KG1 (cell line): ENCODE measurements around the gene MRLN.
"Not testable (repeated sequence)": the region's sequence is repeated elsewhere in the genome, so short reads cannot be mapped to it uniquely, and the experiment has no call there.

Experiments
- DNase-seq: peaks from one replicate; lab custom pipeline; 2025; lab: John Stamatoyannopoulos, UW

MRLN gene

GRCh38 chr10:59745163-59745650 lies 8.0 kb downstream of the MRLN start:
- no peak for DNase-seq

- DNase-seq = not testable (repeated sequence)
These were observed 8.5 kb downstream of the MRLN start for GRCh38 chr10:59744762-59745161.

- not testable (repeated sequence) for DNase-seq
These were observed 9.1 kb downstream of the MRLN start for GRCh38 chr10:59744156-59744555.

GRCh38 chr10:59741583-59741982 lies 11.7 kb downstream of the MRLN start:
- DNase-seq = no peak

GRCh38 chr10:59741048-59741447 lies 12.2 kb downstream of the MRLN start:
- DNase-seq = no peak

- no peak for DNase-seq
These were observed 16.5 kb downstream of the MRLN start for GRCh38 chr10:59736749-59737148.

GRCh38 chr10:59735296-59735695 lies 18.0 kb downstream of the MRLN start:
- no peak for DNase-seq

- no peak for DNase-seq
These were observed 19.2 kb downstream of the MRLN start for GRCh38 chr10:59734014-59734462.

- not testable (repeated sequence) for DNase-seq
These were observed 19.8 kb downstream of the MRLN start for GRCh38 chr10:59733321-59734013.

GRCh38 chr10:59732849-59733248 lies 20.4 kb downstream of the MRLN start:
- not testable (repeated sequence) for DNase-seq

GRCh38 chr10:59729167-59729566 lies 24.1 kb downstream of the MRLN start:
- not testable (repeated sequence) for DNase-seq

- no peak for DNase-seq
These were observed 28.9 kb downstream of the MRLN start for GRCh38 chr10:59724098-59724938.

GRCh38 chr10:59720377-59720776 lies 32.9 kb downstream of the MRLN start:
- no peak for DNase-seq

- no peak for DNase-seq
These were observed 33.9 kb downstream of the MRLN start for GRCh38 chr10:59719374-59719773.

- no peak for DNase-seq
These were observed 35.0 kb downstream of the MRLN start for GRCh38 chr10:59718257-59718656.

GRCh38 chr10:59713196-59713821 lies 39.9 kb downstream of the MRLN start:
- DNase-seq = no peak

- DNase-seq = no peak
These were observed 41.3 kb downstream of the MRLN start for GRCh38 chr10:59711871-59712494.

GRCh38 chr10:59709395-59710125 lies 43.7 kb downstream of the MRLN start, which contains the start of gene SLC16A9:
TSS of gene SLC16A9 (minus strand) at chr10:59709850. CDS start at chr10:59684291, 25,559 bp downstream.
- DNase-seq = no peak

GRCh38 chr10:59708816-59709394 lies 44.4 kb downstream of the MRLN start:
- no peak for DNase-seq

GRCh38 chr10:59706851-59707797 lies 46.1 kb downstream of the MRLN start:
- no peak for DNase-seq
